CD4-positive, alpha-beta T cell treated with Interleukin-4 for 4 hours (primary cell): ENCODE results near the gene KLHL15.
"Not testable (repeated sequence)": the region's sequence is repeated elsewhere in the genome, so short reads cannot be mapped to it uniquely, and the experiment has no call there.

Experiments
- DNase-seq: peaks from one replicate; pipeline ENCODE4 v3.0.0-alpha.2; 2020

Gene KLHL15, protein sequence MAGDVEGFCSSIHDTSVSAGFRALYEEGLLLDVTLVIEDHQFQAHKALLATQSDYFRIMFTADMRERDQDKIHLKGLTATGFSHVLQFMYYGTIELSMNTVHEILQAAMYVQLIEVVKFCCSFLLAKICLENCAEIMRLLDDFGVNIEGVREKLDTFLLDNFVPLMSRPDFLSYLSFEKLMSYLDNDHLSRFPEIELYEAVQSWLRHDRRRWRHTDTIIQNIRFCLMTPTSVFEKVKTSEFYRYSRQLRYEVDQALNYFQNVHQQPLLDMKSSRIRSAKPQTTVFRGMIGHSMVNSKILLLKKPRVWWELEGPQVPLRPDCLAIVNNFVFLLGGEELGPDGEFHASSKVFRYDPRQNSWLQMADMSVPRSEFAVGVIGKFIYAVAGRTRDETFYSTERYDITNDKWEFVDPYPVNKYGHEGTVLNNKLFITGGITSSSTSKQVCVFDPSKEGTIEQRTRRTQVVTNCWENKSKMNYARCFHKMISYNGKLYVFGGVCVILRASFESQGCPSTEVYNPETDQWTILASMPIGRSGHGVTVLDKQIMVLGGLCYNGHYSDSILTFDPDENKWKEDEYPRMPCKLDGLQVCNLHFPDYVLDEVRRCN

DNA sequence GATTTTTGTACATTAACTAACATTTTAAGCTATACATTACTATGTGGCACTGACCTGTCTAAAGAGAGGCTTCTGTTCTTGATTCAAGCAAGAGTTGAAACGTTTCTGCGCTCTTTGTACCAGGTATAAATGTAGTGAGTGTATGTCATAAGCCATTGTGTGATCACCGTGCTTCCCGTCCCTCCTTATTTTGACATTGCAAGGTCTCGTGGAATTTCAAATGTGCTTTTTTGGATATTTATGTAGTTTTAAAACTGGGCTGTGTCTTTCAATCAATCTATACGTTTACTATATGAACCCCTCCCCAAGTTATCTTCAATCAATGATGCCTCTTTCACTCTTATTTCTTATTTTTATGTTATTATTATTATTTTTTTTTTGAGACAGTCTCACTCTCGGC lies at the start of gene KLHL15:
Gene KLHL15, minus strand, starts transcription at position 101 of the 400 bp plus-strand sequence. CDS start 20,493 bp downstream, outside the sequence.
- DNase-seq: no peak

DNA sequence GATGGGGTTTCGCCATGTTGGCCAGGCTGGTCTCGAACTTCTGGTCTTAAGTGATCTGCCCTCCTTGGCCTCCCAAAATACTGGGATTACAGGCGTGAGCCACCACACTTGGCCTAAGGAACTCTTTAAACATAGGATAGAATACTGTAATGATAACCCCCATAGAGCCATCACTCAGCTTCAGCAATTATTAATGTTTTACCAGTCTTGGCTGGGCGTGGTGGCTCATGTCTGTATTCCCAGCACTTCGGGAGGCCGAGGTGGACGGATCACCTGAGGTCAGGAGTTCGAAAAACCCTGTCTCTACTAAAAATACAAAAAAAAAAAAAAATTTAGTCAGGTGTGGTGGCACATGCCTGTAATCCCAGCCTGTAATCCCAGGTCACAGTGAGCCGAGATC lies 42.9 kb upstream of the KLHL15 start:
- DNase-seq: no peak

DNA sequence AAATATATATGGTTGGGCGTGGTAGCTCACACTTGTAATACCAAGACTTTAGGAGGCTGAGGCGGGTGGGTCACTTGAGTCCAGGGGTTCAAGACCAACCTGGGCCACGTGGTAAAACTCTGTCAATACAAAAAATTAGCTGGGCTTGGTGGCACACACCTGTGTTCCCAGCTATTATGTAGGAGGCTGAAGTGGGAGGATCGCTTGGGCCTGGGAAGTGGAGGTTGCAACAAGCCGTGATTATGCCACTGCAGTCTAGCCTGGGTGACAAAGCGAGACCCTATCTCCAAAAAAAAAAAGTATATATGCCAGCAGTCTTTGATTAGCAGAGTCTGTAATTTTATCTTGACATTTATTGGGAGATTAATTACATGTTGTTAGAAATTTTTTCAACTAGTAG lies 36.5 kb upstream of the KLHL15 start:
- DNase-seq: no peak

DNA sequence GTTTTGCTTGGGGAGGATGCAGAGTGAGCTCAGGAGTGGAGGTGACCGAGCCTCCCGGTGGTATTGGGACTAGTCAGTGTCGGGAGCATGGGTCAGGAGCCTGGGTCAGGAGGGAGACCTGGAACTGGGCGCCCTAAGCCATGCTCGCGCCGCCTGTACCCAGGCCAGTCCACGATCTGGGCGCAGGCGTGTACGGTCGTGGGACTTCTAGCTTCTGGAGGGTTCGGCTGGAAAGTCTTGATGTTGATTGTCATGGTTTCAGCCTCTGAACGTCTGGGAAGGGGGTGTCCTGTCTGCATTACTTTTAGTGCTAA lies 28.0 kb upstream of the KLHL15 start:
- DNase-seq: no peak

DNA sequence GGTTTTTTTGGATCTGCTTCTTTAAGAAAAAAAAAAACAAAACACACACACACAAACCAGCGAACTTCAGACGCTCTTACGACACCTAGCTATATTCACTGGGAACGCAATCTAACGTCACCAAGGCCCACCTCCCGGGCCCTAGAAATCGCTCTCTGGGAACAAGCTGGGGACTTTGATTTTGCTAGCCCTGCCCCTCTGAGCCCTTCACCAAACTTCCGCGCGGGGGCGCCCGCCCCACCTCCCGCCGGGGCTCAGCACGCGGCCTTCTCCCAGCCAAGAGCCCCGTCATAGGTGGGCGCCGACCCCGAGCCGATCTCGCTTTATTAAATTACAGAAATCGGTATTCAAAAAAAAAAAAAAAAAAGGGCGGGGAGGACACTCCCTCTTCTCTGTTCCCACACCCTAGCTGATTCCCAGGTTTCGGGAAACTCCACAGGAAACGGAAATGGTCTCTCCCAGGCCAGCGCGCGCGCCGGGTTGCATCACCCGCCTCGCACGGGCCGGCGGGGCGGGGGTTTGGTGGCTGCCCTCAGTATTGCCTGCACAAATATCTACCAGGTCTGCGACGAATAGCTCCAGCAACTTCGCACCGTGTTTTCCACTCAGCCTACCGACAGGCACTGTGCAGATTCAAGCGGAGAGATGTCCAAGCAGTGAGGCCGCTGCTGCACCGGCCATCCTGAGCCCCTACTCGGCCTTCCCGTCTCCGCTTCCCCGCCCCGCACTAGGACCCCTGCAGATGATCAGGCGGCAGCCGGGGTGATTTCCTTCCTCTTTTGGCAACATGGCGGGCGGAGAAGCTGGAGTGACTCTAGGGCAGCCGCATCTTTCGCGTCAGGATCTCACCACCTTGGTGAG lies 27.4 kb upstream of the KLHL15 start, which contains the start of gene EIF2S3:
Gene EIF2S3, plus strand, starts transcription at position 775 of the 861 bp plus-strand sequence. Its CDS starts 13 bp downstream, at position 788.
- peak; percentile 91 for DNase-seq

DNA sequence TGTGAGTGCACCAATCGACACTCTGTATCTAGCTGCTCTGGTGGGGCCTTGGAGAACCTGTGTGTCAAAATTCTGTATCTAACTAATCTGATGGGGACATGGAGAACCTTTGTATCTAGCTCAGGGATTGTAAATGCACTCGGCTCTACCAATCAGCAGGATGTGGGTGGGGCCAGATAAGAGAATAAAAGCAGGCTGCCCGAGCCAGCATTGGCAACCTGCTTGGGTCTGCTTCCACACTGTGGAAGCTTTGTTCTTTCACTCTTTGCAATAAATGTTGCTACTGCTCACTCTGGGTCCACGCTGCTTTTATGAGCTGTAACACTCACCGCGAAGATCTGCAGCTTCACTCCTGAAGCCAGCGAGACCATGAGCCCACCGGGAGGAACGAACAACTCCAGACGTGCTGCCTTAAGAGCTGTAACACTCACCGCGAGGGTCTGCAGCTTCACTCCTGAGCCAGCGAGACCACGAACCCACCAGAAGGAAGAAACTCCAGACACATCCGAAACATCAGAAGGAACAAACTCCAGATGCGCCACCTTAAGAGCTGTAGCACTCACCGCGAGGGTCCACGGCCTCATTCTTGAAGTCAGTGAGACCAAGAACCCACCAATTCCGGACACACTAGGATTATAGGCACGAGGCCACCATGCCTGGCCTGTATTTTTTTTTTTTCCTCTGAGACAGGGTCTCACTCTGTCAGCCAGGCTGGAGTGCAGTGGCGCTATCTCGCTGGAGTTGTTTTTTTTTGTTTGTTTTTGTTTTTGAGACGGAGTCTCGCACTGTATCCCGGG lies 23.7 kb upstream of the KLHL15 start:
- DNase-seq: not testable (repeated sequence)

DNA sequence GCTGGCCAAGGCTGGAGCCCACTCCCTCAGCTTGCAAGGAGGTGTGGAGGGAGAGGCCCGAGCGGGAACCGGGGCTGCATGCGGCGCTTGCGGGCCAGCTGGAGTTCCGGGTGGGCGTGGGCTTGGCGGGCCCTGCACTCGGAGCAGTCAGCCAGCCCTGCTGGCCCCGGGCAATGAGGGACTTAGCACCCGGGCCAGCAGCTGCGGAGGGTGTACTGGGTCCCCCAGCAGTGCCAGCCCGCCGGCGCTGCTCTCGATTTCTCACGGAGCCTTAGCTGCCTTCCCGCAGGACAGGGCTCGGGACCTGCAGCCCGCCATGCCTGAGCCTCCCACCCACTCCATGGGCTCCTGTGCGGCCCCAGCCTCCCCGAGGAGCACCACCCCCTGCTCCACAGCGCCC lies 22.7 kb upstream of the KLHL15 start:
- DNase-seq: not testable (repeated sequence)

DNA sequence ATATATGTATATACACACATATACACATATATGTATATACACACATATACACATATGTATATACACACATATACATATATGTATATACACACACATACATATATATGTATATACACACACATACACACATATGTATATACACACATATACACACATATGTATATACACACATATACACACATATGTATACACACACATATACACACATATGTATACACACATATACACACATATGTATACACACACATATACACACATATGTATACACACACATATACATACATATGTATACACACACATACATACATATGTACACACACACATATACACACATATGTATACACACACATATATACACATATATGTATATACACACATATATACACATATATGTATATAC lies 19.1 kb upstream of the KLHL15 start:
- not testable (repeated sequence) for DNase-seq

DNA sequence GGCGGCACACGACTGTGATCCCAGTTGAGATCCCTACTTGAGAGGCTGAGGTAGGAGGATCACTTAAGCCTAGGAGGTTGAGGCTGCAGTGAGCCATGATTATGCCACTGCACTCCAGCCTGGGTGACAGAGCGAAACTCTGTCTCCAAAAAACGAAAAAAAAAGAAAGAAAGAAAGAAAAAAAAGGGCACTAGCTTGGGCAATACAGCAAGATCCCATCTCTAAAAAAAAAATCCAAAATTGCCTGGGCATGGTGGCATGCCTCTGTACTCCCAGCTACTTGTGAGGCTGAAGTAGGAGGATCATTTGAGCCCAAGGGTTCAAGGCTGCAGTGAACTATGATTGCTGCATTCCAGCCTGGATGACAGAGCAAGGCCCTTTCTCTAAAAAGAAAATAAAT lies 10.7 kb upstream of the KLHL15 start:
- no peak for DNase-seq

DNA sequence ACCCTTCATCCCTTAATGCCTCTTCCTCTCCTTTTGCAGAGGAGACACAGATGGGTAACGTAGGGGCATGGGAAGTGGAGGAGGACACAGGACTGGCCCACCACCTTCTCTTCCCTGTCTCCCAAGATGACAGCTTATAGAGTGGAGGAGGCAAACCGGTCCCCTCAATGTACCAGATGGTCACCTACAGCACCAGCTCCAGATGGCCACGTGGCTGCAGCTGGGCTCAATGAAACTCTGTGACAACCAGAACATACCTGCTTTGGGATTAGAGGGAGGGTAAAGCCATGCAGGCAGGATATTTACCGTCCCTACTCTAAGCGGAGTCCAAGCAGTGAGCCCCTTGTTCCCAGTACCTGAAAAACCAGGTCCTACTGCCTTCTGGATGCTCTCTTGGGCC lies 7.5 kb upstream of the KLHL15 start:
- no peak for DNase-seq

DNA sequence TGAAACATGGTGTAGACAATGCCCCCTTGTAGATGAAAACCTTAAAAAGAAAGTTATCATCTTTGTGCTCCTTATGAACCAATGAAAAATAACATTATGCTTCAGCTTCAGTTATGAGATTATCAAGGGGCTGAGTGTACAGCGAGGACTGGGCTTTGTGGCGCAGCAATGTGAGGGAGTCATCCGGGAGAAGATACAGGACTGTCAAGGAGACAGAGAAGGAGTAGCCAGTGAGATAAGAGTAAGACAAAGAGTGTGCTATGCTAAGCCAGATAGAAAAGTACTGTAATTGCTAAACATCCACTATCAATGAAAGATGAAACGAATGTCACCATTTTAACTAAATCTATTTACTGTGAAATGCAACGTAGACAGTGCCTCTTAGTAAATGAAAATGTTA lies 3.6 kb upstream of the KLHL15 start:
- no peak for DNase-seq

DNA sequence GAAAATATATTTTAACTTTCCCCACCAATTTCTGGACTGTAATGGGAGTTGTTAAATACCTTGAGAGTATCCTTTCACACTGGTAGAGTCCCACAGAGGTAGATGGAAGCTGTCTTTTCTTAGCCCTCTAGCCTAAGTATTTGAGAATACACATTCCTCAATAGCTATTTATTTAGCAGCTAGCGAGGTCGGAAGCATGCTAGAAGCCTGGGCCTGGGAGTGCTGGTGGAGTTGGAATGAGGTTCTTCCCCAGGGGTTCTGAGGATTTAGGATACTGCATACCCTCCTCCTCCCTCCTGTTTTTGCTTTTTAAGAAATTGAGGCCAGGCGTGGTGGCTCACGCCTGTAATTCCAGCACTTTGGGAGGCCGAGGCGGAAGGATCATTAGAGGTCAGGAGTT lies 999 bp upstream of the KLHL15 start:
- DNase-seq: no peak

DNA sequence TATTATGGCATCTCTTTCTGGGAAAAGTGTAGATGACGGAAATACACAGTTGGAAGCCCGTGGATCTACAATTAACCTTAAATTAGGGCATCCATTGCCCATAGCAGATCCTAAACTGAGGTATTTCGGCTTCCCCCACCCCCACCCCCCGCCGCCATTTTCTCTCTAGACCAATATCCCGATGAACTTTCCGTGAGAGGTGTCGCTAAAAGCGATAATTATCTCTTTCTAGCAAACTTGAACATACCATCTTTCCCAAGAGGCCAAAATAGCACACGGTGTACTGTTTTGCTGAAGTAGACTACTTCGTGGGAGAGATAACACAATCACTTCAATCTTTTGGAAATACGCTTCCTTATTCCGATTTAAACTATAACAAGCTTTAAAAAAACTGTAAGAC lies 554 bp downstream of the KLHL15 start:
- no peak for DNase-seq

DNA sequence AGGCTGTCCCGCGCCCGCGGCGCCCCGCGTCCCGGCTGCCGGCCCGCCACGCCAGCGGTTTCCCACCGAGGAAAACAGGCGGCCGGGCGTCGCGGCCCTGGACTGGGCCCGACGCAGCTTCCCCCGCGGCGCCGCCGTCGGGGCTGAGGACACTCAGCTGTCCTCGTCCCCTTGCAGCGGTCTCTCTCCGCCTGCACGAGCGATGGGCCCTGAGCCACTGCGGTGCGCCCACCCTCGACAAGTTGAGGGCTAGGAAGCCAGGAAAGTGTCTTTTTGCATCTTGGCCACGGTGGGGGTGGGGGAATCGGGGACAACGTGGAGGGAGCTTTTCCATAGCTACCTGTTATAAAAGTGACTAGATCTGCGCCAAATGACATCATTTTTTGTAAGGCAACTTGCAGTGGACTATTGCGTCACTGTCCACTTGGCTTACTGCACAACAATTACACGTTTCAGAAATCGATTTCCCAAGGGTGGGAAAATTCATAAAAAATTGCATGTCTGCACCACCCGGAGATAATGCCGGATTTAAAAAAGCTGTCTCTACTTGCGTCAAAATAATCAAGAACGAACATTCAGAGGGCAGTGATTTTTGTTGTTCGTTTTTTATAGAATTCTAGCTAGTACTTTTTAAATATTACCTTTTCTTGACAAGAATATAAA lies 1.1 kb downstream of the KLHL15 start:
- DNase-seq: no peak

DNA sequence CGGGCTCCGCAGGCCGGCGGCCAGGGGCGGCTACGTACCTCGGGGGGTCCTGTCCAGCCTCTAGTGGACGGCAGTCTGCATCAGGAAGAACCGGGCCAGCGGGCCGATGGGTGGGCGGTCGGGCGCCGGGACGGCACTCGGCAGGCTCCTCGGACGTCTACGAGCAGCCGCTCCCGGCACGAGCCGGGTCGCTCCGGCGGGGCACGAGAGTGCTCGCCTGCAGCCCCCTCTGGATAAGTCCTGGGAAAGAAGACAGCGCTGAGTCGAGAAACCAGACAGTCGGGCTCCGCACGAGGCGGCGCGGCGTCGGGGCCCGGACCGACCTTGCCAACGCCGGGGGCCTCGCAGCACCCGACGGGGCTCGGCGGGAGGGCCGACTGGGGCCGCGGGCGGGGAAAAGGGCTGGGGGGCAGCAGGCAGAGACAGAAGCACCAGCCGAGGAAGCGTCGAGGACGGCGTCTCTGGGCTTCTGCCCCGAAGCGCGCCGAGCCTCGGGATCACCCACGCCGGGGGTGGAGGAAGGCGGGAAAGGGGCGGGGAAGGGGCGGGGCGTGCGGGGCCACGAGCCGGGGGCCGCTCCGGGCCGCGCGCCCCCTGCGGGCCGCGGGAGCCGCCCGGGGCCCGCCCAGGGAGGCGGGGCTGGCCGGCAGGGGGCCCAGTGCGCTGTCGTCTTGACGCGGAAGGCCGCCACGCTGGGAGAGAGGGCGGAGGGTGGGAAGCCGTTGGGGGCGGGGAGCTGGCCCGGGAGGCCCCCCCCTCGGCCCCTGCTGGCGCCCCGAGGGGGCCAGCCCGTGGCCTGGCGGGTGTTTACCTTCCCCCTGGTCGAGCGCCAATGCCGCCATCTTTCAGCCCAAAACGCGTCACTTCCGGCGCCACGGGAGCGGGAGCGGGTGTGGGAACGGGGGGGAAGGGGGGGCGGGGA lies 1.9 kb downstream of the KLHL15 start:
- DNase-seq: peak; percentile 75

DNA sequence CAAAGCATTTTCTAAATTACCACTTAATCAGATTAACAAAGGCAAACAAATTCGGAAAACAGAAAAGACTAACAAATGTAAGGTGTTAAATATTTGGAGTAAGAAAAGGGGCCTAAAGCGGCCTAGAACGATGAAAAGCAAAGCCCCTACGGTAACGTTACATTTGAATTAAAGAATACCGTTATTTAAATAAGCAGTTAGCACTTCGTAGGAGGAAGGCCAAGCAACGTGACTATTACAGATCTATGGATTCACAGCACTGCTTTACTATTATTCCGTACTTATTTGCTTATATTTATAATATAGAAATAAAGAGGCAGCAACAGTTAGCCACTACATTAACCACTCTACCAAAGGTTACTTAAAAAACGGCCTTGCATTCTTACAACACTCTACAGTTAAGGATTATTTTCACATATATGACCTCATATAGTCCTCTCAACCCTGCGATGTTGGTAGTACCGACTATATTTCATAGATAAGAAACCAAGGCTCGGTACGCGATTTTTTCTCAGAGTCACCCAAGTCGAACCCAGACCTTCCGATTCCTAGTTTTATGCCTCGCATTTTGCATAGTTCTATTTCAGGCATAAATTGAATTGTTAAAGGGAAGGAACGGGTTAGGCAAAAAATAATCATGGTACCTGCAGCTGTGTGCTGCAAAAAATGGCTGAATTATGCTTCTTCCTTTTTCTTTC lies 2.9 kb downstream of the KLHL15 start:
- no peak for DNase-seq

DNA sequence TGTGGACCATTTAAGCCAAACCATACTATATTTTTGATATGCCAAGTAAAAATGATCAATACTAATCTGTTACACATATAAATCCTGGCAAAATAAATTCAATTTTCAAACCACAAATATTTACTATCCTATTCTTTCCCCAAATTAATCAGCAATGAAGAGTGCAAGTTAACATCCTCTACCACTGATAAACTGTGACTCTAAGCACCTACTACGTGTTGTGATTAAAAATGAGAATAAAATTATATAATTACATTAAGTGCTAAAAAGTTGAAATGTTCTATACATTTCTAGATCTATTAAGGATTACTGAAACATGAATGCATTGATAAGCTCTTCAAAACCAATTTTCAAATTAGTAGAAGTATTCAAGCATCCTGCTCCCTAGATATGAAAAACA lies 3.4 kb downstream of the KLHL15 start:
- DNase-seq: no peak

DNA sequence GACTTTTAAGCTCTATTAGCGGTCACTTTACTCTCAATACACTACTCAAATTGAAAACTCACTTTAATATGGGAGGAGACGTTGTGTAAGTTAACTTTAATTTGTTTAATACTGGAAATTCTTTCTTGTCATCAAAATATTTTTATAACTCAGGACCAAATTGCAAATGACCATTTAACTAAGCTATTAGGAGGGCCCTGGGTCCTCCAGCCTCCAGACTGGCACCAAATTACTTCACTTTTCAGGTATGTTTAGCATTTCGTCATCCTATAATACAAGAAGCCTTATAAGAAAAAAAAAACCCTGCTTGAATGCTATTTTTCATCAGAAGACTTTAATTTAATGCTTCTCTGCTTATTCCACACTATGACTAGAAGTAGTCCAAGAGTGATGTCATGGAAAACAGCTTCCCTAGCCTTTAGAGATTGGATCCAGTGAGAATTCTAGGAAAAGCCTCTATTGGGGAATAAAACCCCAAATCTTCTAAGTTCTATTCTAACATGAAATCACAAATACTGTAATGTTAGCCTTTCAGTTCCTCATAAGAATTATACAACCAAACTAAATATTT lies 6.6 kb downstream of the KLHL15 start:
- DNase-seq: no peak

DNA sequence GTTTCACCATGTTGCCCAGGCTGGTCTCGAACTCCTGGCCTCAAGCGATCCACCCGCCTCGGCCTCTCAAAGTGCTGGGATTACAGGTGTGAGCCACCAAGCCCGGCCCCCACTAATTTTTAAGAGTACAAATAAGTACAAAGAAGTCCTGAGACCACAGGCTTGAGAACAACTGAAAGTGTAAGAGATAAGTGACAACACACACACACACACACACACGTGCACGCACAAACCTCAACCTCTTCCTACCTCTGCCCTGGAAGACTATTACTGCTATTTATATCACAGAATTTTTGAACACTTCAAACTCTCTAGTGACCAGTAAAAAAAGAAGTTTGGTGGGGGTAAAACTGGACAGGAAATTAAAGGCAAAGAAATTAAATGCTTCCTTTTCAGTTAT lies 7.5 kb downstream of the KLHL15 start:
- DNase-seq: peak; percentile 14

DNA sequence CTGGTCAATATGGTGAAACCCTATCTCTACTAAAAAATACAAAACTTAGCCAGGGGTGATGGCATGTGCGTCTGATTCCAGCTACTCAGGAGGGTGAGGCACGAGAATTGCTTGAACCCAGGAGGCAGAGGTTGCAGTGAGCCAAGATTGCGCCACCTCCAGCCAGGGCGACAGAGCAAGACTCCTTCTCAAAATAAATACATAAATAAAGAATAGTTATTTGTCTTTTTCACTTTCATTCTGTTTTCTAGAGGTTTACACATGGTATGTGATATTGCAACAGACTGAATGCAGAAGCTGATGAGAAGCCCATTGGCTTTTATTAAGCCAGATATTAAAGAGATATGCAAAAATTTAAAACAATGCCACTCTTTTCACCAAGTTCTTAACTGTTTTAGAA lies 8.2 kb downstream of the KLHL15 start:
- DNase-seq: no peak
